ENCODE data around the gene ANGPTL8. TPM values are rescaled to one million over a fixed set of nuclear protein-coding genes. Genes with fewer than 3 reads are reported as not detected.

The ANGPTL8 gene
- total and polyA plus RNA-seq, 4 donors = 32.4 to 107 (median 67.6) TPM

GRCh38 chr19:11201791-11202190 lies 37.6 kb upstream of the ANGPTL8 start:
- 89% methylated on average over 24 of the region's 24 CpGs for WGBS
- Histone ChIP-seq H3K27ac (ENCODE audit: low read depth in 1 of 2, low read length in 2 of 2) (peak overlapping the region in 1 of 2 donors; percentile 55), H3K9ac (ENCODE audit: low read depth in 1 of 2, low read length in 2 of 2) (no peak overlapping the region), H3K36me3 (ENCODE audit: control insufficient read depth in 4 of 4, insufficient read depth in 3 of 4, low read depth in 1 of 4, low read length in 3 of 4) (no peaks in the 10 kb centered on the region), H3K4me1 (ENCODE audit: control insufficient read depth in 4 of 4, insufficient read depth in 4 of 4, low read length in 3 of 4) (peaks cover 0 to 56% (median 34%) of the 10 kb centered on the region in 4 donors), H3K27me3 (ENCODE audit: control insufficient read depth in 4 of 4, insufficient read depth in 4 of 4, low read length in 3 of 4) (no peaks in the 10 kb centered on the region), H3K9me3 (ENCODE audit: control insufficient read depth in 4 of 4, low read length in 3 of 4) (no peaks in the 10 kb centered on the region), H3K4me3 (ENCODE audit: low read depth in 1 of 3, low read length in 3 of 3) (no peak overlapping the region)
- TF ChIP-seq HNF4A (conservative IDR thresholded peaks at IDR 0.05) (peak; percentile 13 to 30), RAD21 (IDR thresholded peaks at IDR 0.05) (no peak)
- DNase-seq (ENCODE audit: low spot score) = no peak

GRCh38 chr19:11202488-11203193 lies 36.8 kb upstream of the ANGPTL8 start:
- Histone ChIP-seq H3K27ac (ENCODE audit: low read depth in 1 of 2, low read length in 2 of 2) (peak overlapping the region; percentile 55 to 63), H3K4me3 (ENCODE audit: low read depth in 1 of 3, low read length in 3 of 3) (no peak overlapping the region), H3K27me3 (ENCODE audit: control insufficient read depth in 4 of 4, insufficient read depth in 4 of 4, low read length in 3 of 4) (no peaks in the 10 kb centered on the region), H3K9ac (ENCODE audit: low read depth in 1 of 2, low read length in 2 of 2) (no peak overlapping the region), H3K36me3 (ENCODE audit: control insufficient read depth in 4 of 4, insufficient read depth in 3 of 4, low read depth in 1 of 4, low read length in 3 of 4) (no peaks in the 10 kb centered on the region), H3K4me1 (ENCODE audit: control insufficient read depth in 4 of 4, insufficient read depth in 4 of 4, low read length in 3 of 4) (peaks cover 0 to 56% (median 32%) of the 10 kb centered on the region in 4 donors), H3K9me3 (ENCODE audit: control insufficient read depth in 4 of 4, low read length in 3 of 4) (no peaks in the 10 kb centered on the region)
- 65% methylated on average over 20 of the region's 20 CpGs for WGBS
- DNase-seq (ENCODE audit: low spot score) = no peak
- TF ChIP-seq, protein P1, sequence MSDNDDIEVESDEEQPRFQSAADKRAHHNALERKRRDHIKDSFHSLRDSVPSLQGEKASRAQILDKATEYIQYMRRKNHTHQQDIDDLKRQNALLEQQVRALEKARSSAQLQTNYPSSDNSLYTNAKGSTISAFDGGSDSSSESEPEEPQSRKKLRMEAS (IDR thresholded peaks at IDR 0.05) = no peak
- TF ChIP-seq RAD21 (IDR thresholded peaks at IDR 0.05) (no peak), NR2F2 (IDR thresholded peaks at IDR 0.05) (no peak), EGR1 (IDR thresholded peaks at IDR 0.05; ENCODE audit: low read depth in 2 of 2) (no peak)

DNA sequence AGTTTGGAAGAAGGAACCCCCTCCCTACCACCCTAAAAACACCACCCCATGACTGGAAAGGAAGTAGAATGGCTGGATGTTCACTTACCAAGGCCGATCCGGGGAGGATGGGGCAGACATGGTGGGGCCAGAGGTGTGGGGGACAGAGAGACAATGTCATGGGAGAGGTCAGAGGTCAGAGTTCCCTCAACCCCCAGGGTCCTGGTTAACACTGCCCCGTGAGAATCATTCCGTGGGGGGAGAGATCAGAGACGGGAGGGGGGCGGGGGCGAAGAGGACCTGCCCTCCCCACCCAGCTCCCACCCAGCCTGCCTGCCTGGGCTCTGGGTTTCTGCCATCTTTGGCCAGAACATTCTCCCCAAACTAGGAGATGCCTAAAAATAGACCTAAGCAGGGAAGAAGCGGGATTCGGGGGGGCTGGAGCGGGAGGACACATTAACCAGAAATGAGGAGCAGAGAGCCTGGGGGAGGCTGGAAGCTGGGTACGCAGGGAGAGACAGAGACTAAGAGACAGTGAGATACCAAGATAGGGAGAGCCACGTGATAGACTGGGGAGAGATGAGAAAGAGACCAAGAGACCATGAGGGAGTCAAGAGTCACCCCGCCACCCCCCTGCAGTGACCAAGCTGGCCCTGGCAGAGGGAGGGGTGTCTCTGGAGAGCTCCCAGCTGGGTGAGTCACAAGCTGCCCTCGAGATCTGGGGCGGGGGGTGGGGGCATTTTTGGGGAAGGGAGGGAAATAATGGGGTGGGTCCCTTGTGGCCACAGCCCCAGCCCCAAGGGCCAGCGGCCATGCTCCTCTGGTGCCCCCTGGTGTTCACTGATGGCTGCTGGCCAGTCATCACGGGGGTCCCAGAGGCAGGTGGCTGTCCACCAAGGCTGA lies 36.0 kb upstream of the ANGPTL8 start:
- TF ChIP-seq SP1 (IDR thresholded peaks at IDR 0.05) = peak; percentile 34
- TF ChIP-seq YY1 (IDR thresholded peaks at IDR 0.05) = no peak
- TF ChIP-seq, protein P2, sequence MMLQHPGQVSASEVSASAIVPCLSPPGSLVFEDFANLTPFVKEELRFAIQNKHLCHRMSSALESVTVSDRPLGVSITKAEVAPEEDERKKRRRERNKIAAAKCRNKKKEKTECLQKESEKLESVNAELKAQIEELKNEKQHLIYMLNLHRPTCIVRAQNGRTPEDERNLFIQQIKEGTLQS (IDR thresholded peaks at IDR 0.05) = no peak
- TF ChIP-seq JUND (IDR thresholded peaks at IDR 0.05) = peak in 1 of 2 donors; percentile 37
- TF ChIP-seq RAD21 (IDR thresholded peaks at IDR 0.05) = peak; percentile 75 to 81
- TF ChIP-seq TAF1 (conservative IDR thresholded peaks at IDR 0.05) = no peak
- peak; percentile 69 for TF ChIP-seq CTCF (IDR thresholded peaks at IDR 0.05; ENCODE audit: low read depth, low read length, missing input control)
- peak; percentile 90 for TF ChIP-seq NR2F2 (IDR thresholded peaks at IDR 0.05)
- peaks cover 0 to under 1% (median 0%) of the 10 kb centered on the region in 4 donors for H3K36me3 ChIP-seq (ENCODE audit: control insufficient read depth in 4 of 4, insufficient read depth in 3 of 4, low read depth in 1 of 4, low read length in 3 of 4)
- H3K27ac ChIP-seq (ENCODE audit: low read depth in 1 of 2, low read length in 2 of 2) = peak overlapping the region; percentile 55 to 63
- no peaks in the 10 kb centered on the region for H3K27me3 ChIP-seq (ENCODE audit: control insufficient read depth in 4 of 4, insufficient read depth in 4 of 4, low read length in 3 of 4)
- no peak overlapping the region for H3K4me3 ChIP-seq (ENCODE audit: low read depth in 1 of 3, low read length in 3 of 3)
- no peak overlapping the region for H3K9ac ChIP-seq (ENCODE audit: low read depth in 1 of 2, low read length in 2 of 2)
- peaks cover 0 to 48% (median 26%) of the 10 kb centered on the region in 4 donors for H3K4me1 ChIP-seq (ENCODE audit: control insufficient read depth in 4 of 4, insufficient read depth in 4 of 4, low read length in 3 of 4)
- peak; percentile 73 for DNase-seq (ENCODE audit: low spot score)
- WGBS = 61% methylated on average over 17 of the region's 17 CpGs
- no peaks in the 10 kb centered on the region for H3K9me3 ChIP-seq (ENCODE audit: control insufficient read depth in 4 of 4, low read length in 3 of 4)
